ENCODE data around the gene ARHGDIG.

GRCh38 chr16:261031-261691, 19.2 kb upstream of the ARHGDIG start:
- TF ChIP-seq CTCF (IDR thresholded peaks at IDR 0.05) = no peak
- TF ChIP-seq POLR2A (IDR thresholded peaks at IDR 0.05) = no peak
